ENCODE data around the gene GTF2IRD1. TPM values are rescaled to one million over a fixed set of nuclear protein-coding genes. Genes with fewer than 3 reads are reported as not detected.
A peak's percentile ranks its signal among the peaks of the same experiment; 100 is the strongest.

Gene GTF2IRD1
- total and polyA plus RNA-seq, 9 of the 15 experiments (the other 6 are each of a cell fraction or from before 2014, with no cell fraction given) = 9.1 to 30.2 (median 14.0) TPM

DNA sequence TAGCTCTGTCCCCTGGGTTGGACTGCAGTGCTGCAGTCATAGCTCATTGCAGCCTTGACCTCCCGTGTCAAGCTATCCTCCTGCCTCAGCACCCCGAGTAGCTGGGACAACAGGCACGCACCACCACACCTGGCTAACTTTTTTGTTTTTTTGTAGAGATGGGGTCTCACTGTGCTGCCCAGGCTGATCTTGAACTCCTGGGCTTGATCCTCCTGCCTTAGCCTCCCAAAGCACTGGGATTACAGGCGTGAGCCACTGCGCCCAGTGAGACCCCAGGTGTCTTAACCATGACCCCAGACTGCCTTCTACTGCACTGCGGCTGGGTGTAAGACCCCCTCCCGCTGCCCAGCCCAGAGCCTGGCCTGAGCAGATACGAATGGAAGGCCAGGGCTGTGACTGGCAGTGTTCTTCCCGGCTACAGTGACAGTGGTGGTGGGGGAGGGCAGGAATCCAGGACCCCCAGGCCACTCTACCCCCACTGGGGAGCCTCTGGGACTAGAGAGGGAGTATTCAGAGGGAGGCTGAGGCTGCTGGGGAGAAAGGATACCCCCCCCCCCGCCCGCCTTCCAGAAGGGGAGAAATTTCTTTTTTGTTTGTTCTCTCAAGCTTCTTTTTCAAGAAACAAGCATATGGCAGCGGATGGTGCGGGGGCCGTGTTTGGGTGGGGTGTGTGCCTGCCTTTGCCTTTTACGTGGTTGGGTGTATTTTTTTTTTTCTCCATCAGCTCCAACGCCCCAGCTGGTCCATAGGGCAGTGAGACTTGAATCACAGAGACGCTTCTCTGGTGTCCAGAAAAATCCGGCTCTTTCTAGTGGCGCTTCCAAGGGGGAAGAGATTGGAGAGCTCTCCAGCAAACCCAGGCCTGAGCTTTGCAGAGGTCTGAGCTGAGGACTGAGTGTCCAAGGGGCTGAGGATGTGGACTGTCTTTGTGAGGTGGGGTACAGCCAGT lies 36.6 kb downstream of the GTF2IRD1 start:
- TF ChIP-seq CBX8 (IDR thresholded peaks at IDR 0.05; ENCODE audit: borderline replicate concordance, extremely low read depth, low read depth, low read length, poor library complexity, severe bottlenecking) (no peak), ZNF77 (CRISPR knock-in tag; IDR thresholded peaks at IDR 0.05) (no peak), MCM3 (IDR thresholded peaks at IDR 0.05) (no peak), HNRNPL (IDR thresholded peaks at IDR 0.05; ENCODE audit: low read depth, low read length) (no peak), ZZZ3 (IDR thresholded peaks at IDR 0.05) (no peak), NFATC3 (IDR thresholded peaks at IDR 0.05) (no peak), ZNF121 (CRISPR knock-in tag; conservative IDR thresholded peaks at IDR 0.05) (peak; percentile 77), MITF (IDR thresholded peaks at IDR 0.05) (no peak), FOXO4 (CRISPR knock-in tag; IDR thresholded peaks at IDR 0.05) (no peak)
- H3K4me1 ChIP-seq (replicated peaks in 1 of 2; ENCODE audit: control insufficient read depth in 2 of 2, insufficient read depth in 2 of 2, low read length in 2 of 2) = peaks cover 0 to 3% of the 10 kb centered on the region in 2 experiments; a peak in 1 of 5 replicates
- in situ Hi-C loops (cut with MboI) (no loop called here), intact Hi-C loops (cut with micrococcal nuclease) (no loop called here)
- ATAC-seq (peak; percentile 21; the same call in 2 of the 3 replicates), FAIRE-seq (no peak), DNase-seq (ENCODE audit: extremely low read depth in 1 of 4, low spot score in 3 of 4) (no peak)
- H3K4me2 ChIP-seq (ENCODE audit: insufficient read depth, low read length) = no peak overlapping the region
- no peak overlapping the region for H2AFZ ChIP-seq (ENCODE audit: low read depth, low read length)
- no peaks in the 10 kb centered on the region for H3K79me2 ChIP-seq (ENCODE audit: control insufficient read depth, insufficient read depth, low read length)
- H3K27ac ChIP-seq (ENCODE audit: extremely low read depth, low read depth, low read length) = no peak overlapping the region
- H3K36me3 ChIP-seq (ENCODE audit: control insufficient read depth, insufficient read depth, low read length) = no peaks in the 10 kb centered on the region
- no peaks in the 10 kb centered on the region for H3K9me1 ChIP-seq (ENCODE audit: control insufficient read depth, insufficient read depth, low read length)
- ChIA-PET POLR2A (interaction anchor here (0.7 to 1.5 kb wide), 3 partner anchors 8 to 26 kb away, joined by 3 to 4 read pairs (median 3); no protein-coding TSS in a partner anchor), CTCF (ENCODE audit: low intra/inter-chr PET ratio) (no interaction called here)
- no TSS peak for BruUV-seq (replicated peaks)
- no peaks in the 10 kb centered on the region for H3K9me3 ChIP-seq (replicated peaks; ENCODE audit: control insufficient read depth, insufficient read depth, low read depth, low read length)
- H3K4me3 ChIP-seq = no peak overlapping the region
- peak overlapping the region in 1 of 2 experiments; percentile 56; a peak in 1 of 4 replicates for H3K9ac ChIP-seq (ENCODE audit: insufficient read depth in 1 of 2, low read depth in 2 of 2, low read length in 2 of 2)
- WGBS (ENCODE audit: insufficient coverage, low coverage, missing lambda C conversion rate) = 64% methylated on average over 18 of the region's 19 CpGs
- H3K27me3 ChIP-seq (ENCODE audit: control insufficient read depth in 2 of 2, insufficient read depth in 2 of 2, low read length in 2 of 2) = no peaks in the 10 kb centered on the region
- H4K20me1 ChIP-seq (replicated peaks; ENCODE audit: control insufficient read depth, insufficient read depth, low read length) = no peaks in the 10 kb centered on the region
